MM.1S (cell line): ENCODE data around the gene NR6A1.

Source experiments
- DNase-seq: peaks from one replicate; pipeline ENCODE4 v3.0.0-alpha.2; 2015
- H2AFZ ChIP-seq: fragments of 300-600 bp; sonication (generic); 2 replicates; pipeline ENCODE4 v1.6.0; 2016; ENCODE audit warnings: antibody characterized with exemption, low read length
- H3F3A ChIP-seq: fragments of 300-600 bp; sonication (generic); 2 replicates; pipeline ENCODE4 v1.6.1; 2016; ENCODE audit warnings: mild to moderate bottlenecking, antibody characterized with exemption, low read length, moderate library complexity, mixed read lengths; ENCODE audit not compliant: insufficient read depth
- H3K27ac ChIP-seq: fragments of 300-600 bp; sonication (generic); 2 replicates; pipeline ENCODE4 v1.5.1; 2016; ENCODE audit warnings: mild to moderate bottlenecking, low read length
- H3K27me3 ChIP-seq: fragments of 300-600 bp; sonication (generic); replicated peaks from 2 replicates; pipeline ENCODE4 v1.6.0; 2016; ENCODE audit warnings: low read length; ENCODE audit not compliant: insufficient read depth
- H3K36me3 ChIP-seq: fragments of 300-600 bp; sonication (generic); replicated peaks from 2 replicates; pipeline ENCODE4 v1.6.1; 2016; ENCODE audit warnings: mild to moderate bottlenecking, low read length, mixed read lengths; ENCODE audit not compliant: insufficient read depth
- H3K4me1 ChIP-seq: fragments of 300-600 bp; sonication (generic); 2 replicates; pipeline ENCODE4 v1.6.1; 2016; ENCODE audit warnings: low read length, mixed read lengths
- H3K4me2 ChIP-seq: fragments of 300-600 bp; sonication (generic); 2 replicates; pipeline ENCODE4 v1.6.0; 2016; ENCODE audit warnings: low read depth, low read length
- H3K4me3 ChIP-seq: fragments of 300-600 bp; sonication (generic); 2 replicates; pipeline ENCODE4 v1.5.1; 2016; ENCODE audit warnings: low read length, mixed read lengths
- H3K79me2 ChIP-seq: fragments of 300-600 bp; sonication (generic); 2 replicates; pipeline ENCODE4 v1.6.1; 2016; ENCODE audit warnings: mixed run types, low read length, mixed read lengths
- H3K9ac ChIP-seq: fragments of 300-600 bp; sonication (generic); 2 replicates; pipeline ENCODE4 v1.6.1; 2016; ENCODE audit warnings: low read length, mixed read lengths
- H3K9me2 ChIP-seq: fragments of 300-600 bp; sonication (generic); replicated peaks from 2 replicates; pipeline ENCODE4 v1.6.1; 2016; ENCODE audit warnings: mild to moderate bottlenecking, low read length, mixed read lengths; ENCODE audit not compliant: insufficient read depth
- H3K9me3 ChIP-seq: fragments of 300-600 bp; sonication (generic); replicated peaks from 2 replicates; pipeline ENCODE4 v1.6.1; 2016; ENCODE audit warnings: mild to moderate bottlenecking, low read length, mixed read lengths; ENCODE audit not compliant: insufficient read depth
- H4K20me1 ChIP-seq: fragments of 300-600 bp; sonication (generic); 2 replicates; pipeline ENCODE4 v1.6.1; 2016; ENCODE audit warnings: mild to moderate bottlenecking, low read length, moderate library complexity, mixed read lengths; ENCODE audit not compliant: insufficient read depth
- EZH2 ChIP-seq: fragments of 300-600 bp; sonication (generic); optimal IDR thresholded peaks from 2 replicates; pipeline ENCODE3; 2017; ENCODE audit warnings: low read depth, mild to moderate bottlenecking, antibody characterized with exemption, low read length, mixed read lengths
- EZH2phosphoT487 ChIP-seq: fragments of 300-600 bp; sonication (generic); IDR thresholded peaks from 2 replicates; pipeline ENCODE4 v1.6.1; 2018; ENCODE audit warnings: antibody characterized with exemption, low read length
- TF ChIP-seq, protein P1 (sequence below): fragments of 300-600 bp; sonication (generic); IDR thresholded peaks from 2 replicates; pipeline ENCODE4 v1.5.1; 2016; ENCODE audit warnings: antibody characterized with exemption, low read length, mixed read lengths

Gene NR6A1

DNA sequence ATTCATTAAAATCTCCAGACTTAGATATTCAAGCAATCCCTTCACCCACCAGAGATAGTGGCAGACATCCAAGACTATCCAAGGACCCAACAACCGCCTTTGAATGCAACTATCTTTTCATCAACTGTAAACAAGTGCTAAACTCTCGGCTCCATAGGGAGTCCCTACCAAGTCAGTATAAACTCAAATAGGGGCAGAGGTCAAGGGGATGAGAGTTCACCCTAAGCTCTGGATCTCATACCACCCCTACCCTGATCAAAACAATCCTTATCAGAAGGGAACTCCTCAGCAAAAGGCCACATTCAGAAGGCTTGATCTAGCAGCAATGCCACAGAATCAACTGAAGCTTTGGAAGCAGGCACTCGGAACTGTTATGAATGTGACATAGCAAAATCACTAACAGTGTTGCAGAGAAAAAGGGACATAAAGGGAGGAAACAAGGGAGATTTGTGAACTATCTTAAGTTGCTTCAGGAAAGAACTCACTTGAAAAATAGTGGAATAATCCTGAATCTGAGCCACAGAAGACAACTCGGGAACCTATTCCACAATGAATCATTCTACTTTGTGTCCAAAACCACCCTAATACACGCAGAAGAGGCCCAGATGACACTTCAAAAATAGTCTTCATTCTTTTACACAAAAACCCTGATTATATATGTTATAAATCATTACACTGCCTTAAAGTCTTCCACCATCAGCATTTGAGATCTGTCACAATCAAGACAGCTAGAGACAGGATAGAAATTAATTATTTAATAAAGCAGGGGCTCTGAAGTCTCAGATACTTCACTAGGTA, 49.8 kb downstream of the NR6A1 start:
- Histone ChIP-seq H3F3A (no peaks in the 10 kb centered on the region), H3K4me3 (no peak overlapping the region), H3K9me2 (no peaks in the 10 kb centered on the region), H3K4me2 (no peak overlapping the region), H3K79me2 (no peaks in the 10 kb centered on the region), H4K20me1 (no peaks in the 10 kb centered on the region), H2AFZ (no peak overlapping the region), H3K36me3 (no peaks in the 10 kb centered on the region), H3K9ac (no peak overlapping the region), H3K9me3 (no peaks in the 10 kb centered on the region), H3K4me1 (0 out of 2 replicates have a peak, but pooled peaks cover 4% of the 10 kb centered on the region), H3K27me3 (no peaks in the 10 kb centered on the region), H3K27ac (no peak overlapping the region)
- TF ChIP-seq, protein P1, sequence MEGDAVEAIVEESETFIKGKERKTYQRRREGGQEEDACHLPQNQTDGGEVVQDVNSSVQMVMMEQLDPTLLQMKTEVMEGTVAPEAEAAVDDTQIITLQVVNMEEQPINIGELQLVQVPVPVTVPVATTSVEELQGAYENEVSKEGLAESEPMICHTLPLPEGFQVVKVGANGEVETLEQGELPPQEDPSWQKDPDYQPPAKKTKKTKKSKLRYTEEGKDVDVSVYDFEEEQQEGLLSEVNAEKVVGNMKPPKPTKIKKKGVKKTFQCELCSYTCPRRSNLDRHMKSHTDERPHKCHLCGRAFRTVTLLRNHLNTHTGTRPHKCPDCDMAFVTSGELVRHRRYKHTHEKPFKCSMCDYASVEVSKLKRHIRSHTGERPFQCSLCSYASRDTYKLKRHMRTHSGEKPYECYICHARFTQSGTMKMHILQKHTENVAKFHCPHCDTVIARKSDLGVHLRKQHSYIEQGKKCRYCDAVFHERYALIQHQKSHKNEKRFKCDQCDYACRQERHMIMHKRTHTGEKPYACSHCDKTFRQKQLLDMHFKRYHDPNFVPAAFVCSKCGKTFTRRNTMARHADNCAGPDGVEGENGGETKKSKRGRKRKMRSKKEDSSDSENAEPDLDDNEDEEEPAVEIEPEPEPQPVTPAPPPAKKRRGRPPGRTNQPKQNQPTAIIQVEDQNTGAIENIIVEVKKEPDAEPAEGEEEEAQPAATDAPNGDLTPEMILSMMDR = no peak
- TF ChIP-seq EZH2phosphoT487 (no peak), EZH2 (no peak)
- DNase-seq = no peak

DNA sequence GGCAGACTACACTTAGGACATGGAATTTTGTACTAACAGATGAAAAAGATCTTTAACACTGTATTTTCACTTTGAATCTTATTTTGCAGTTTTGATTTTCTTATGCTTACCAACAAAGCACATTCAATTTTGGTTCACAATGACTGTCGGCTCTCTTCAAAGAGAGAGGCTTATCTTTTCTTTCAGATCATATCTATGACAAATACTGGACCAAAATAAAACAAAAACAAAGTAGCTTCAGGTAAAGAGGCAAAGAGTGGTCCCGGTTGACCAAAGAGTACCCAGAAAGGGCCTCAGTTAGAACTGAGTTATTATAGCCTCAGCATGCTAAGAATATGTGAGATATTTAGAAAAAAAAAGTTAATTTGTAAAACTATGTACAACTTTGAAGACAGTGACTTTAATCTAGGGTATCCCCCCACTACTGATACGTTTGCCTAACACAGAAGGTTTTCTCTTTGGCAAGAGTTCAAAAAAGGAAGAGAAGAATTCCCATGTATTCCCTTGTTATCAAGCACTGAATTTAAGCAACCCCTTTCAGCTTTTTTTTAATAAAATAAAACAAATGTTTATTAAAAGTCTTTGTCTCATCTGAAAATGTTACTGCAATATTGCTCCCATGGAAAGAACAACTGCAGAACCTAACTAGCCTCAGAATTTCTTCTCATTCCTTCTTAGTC, 50.5 kb downstream of the NR6A1 start:
- H3K4me2 ChIP-seq = no peak overlapping the region

GRCh38 chr9:124718928-124719327, 52.2 kb downstream of the NR6A1 start:
- Histone ChIP-seq H3K9ac (no peak overlapping the region), H4K20me1 (no peaks in the 10 kb centered on the region), H3K9me3 (no peaks in the 10 kb centered on the region), H3K27ac (no peak overlapping the region), H3F3A (no peaks in the 10 kb centered on the region), H3K36me3 (no peaks in the 10 kb centered on the region), H2AFZ (no peak overlapping the region), H3K4me2 (no peak overlapping the region), H3K4me3 (no peak overlapping the region), H3K9me2 (no peaks in the 10 kb centered on the region), H3K27me3 (no peaks in the 10 kb centered on the region), H3K4me1 (0 out of 2 replicates have a peak, but pooled peaks cover 4% of the 10 kb centered on the region), H3K79me2 (no peaks in the 10 kb centered on the region)
- no peak for DNase-seq
- TF ChIP-seq EZH2 (no peak), EZH2phosphoT487 (no peak)
- TF ChIP-seq, protein P1 = no peak

More for the DNA sequence above, 50.5 kb downstream of the NR6A1 start:
- TF ChIP-seq EZH2 = no peak
- TF ChIP-seq, protein P1 = no peak
- TF ChIP-seq EZH2phosphoT487 = no peak
- Histone ChIP-seq H3K9ac (no peak overlapping the region), H3K9me2 (no peaks in the 10 kb centered on the region), H3K36me3 (no peaks in the 10 kb centered on the region), H3K27ac (no peak overlapping the region), H3K9me3 (no peaks in the 10 kb centered on the region), H3K4me1 (0 out of 2 replicates have a peak, but pooled peaks cover 4% of the 10 kb centered on the region), H3K79me2 (no peaks in the 10 kb centered on the region), H4K20me1 (no peaks in the 10 kb centered on the region), H3K27me3 (no peaks in the 10 kb centered on the region), H2AFZ (no peak overlapping the region), H3K4me3 (no peak overlapping the region), H3F3A (no peaks in the 10 kb centered on the region)
- DNase-seq = no peak
